H9 (cell line): ENCODE data around the gene WDR36. TPM values are rescaled to one million over a fixed set of nuclear protein-coding genes. Genes with fewer than 3 reads are reported as not detected.

ENCODE experiments used
- DNase-seq: peaks from one replicate; pipeline ENCODE4 v3.0.0-alpha.2; 2017
- H2AFZ ChIP-seq: one replicate; pipeline ENCODE4 v1.6.1; 2013; ENCODE audit warnings: mild to moderate bottlenecking, low read length, control low read depth, moderate library complexity
- H2AK5ac ChIP-seq: 2 replicates; pipeline ENCODE4 v1.6.1; 2013; ENCODE audit warnings: low read length, control low read depth, mixed read lengths; ENCODE audit not compliant: insufficient read length
- H2BK120ac ChIP-seq: one replicate; pipeline ENCODE4 v1.6.1; 2013; ENCODE audit warnings: low read depth, mild to moderate bottlenecking, low read length, control low read depth, inconsistent platforms; ENCODE audit not compliant: poor library complexity, severe bottlenecking
- H2BK12ac ChIP-seq: 2 replicates; pipeline ENCODE4 v1.6.1; 2013; ENCODE audit warnings: low read length, control low read depth, mixed read lengths, low read depth; ENCODE audit not compliant: insufficient read length
- H2BK15ac ChIP-seq: 2 replicates; pipeline ENCODE4 v1.6.1; 2013; ENCODE audit warnings: low read depth, low read length, control low read depth
- H2BK20ac ChIP-seq: one replicate; pipeline ENCODE4 v1.6.1; 2013; ENCODE audit warnings: low read depth, mild to moderate bottlenecking, low read length, control low read depth, inconsistent platforms; ENCODE audit not compliant: poor library complexity, severe bottlenecking
- H2BK5ac ChIP-seq: 2 replicates; pipeline ENCODE4 v1.6.1; 2013; ENCODE audit warnings: low read length, control low read depth, mixed read lengths; ENCODE audit not compliant: insufficient read length
- H3K14ac ChIP-seq: 2 replicates; pipeline ENCODE4 v1.6.1; 2013; ENCODE audit warnings: low read length, control low read depth; ENCODE audit not compliant: insufficient read depth
- H3K18ac ChIP-seq: 2 replicates; pipeline ENCODE4 v1.6.1; 2013; ENCODE audit warnings: low read depth, mild to moderate bottlenecking, mixed read lengths, low read length, control low read depth; ENCODE audit not compliant: insufficient read length
- H3K23ac ChIP-seq: 2 replicates; pipeline ENCODE4 v1.6.1; 2013; ENCODE audit warnings: low read length, control low read depth, mixed read lengths, low read depth; ENCODE audit not compliant: insufficient read length
- H3K23me2 ChIP-seq: 2 replicates; pipeline ENCODE4 v1.6.1; 2013; ENCODE audit warnings: low read depth, mild to moderate bottlenecking, mixed read lengths, low read length, control low read depth; ENCODE audit not compliant: insufficient read length, poor library complexity, severe bottlenecking
- H3K27ac ChIP-seq: 2 replicates; pipeline ENCODE4 v1.5.1; 2013; ENCODE audit warnings: low read length, control low read depth, mixed read lengths, low read depth; ENCODE audit not compliant: insufficient read length
- H3K27me3 ChIP-seq: 2 replicates; pipeline ENCODE4 v1.6.1; 2013; ENCODE audit warnings: low read length, control low read depth, inconsistent platforms; ENCODE audit not compliant: insufficient read depth
- H3K4ac ChIP-seq: 2 replicates; pipeline ENCODE4 v1.6.1; 2013; ENCODE audit warnings: low read depth, mild to moderate bottlenecking, control low read depth, inconsistent platforms, low read length, moderate library complexity
- H3K4me1 ChIP-seq: 2 replicates; pipeline ENCODE4 v1.6.1; 2013; ENCODE audit warnings: low read length, control low read depth, inconsistent platforms; ENCODE audit not compliant: insufficient read depth
- H3K4me2 ChIP-seq: 2 replicates; pipeline ENCODE4 v1.6.1; 2013; ENCODE audit warnings: low read length, control low read depth, mixed read lengths; ENCODE audit not compliant: insufficient read length, insufficient read depth
- H3K56ac ChIP-seq: 2 replicates; pipeline ENCODE4 v1.6.1; 2013; ENCODE audit warnings: low read depth, mild to moderate bottlenecking, mixed read lengths, low read length, control low read depth; ENCODE audit not compliant: insufficient read length
- H3K79me1 ChIP-seq: 2 replicates; pipeline ENCODE4 v1.6.1; 2013; ENCODE audit warnings: low read depth, mild to moderate bottlenecking, moderate library complexity, low read length, control low read depth, inconsistent platforms; ENCODE audit not compliant: insufficient read depth, poor library complexity, severe bottlenecking
- H3K79me2 ChIP-seq: 2 replicates; pipeline ENCODE4 v1.6.1; 2013; ENCODE audit warnings: low read length, control low read depth, inconsistent platforms; ENCODE audit not compliant: insufficient read depth
- H3K9ac ChIP-seq: 2 replicates; pipeline ENCODE4 v1.6.1; 2013; ENCODE audit warnings: low read length, control low read depth, mixed read lengths; ENCODE audit not compliant: insufficient read length; ENCODE audit errors: extremely low read depth
- H3K9me3 ChIP-seq: one replicate; pipeline ENCODE4 v1.6.1; 2013; ENCODE audit warnings: low read depth, low read length, inconsistent platforms; ENCODE audit not compliant: control insufficient read depth
- H3T11ph ChIP-seq: one replicate; pipeline ENCODE4 v1.6.1; 2013; ENCODE audit warnings: mild to moderate bottlenecking, low read length, control low read depth, inconsistent platforms
- H4K20me1 ChIP-seq: one replicate; pipeline ENCODE4 v1.6.1; 2013; ENCODE audit not compliant: control insufficient read depth, insufficient read length, insufficient read depth
- H4K5ac ChIP-seq: 2 replicates; pipeline ENCODE4 v1.6.1; 2013; ENCODE audit warnings: low read depth, mild to moderate bottlenecking, mixed read lengths, low read length, control low read depth; ENCODE audit not compliant: insufficient read length
- H4K8ac ChIP-seq: replicated peaks from 2 replicates; pipeline ENCODE4 v1.6.1; 2013; ENCODE audit warnings: low read length, control low read depth, mixed read lengths, low read depth; ENCODE audit not compliant: insufficient read length
- H4K91ac ChIP-seq: 2 replicates; pipeline ENCODE4 v1.6.1; 2013; ENCODE audit warnings: low read depth, mild to moderate bottlenecking, moderate library complexity, mixed read lengths, low read length, control low read depth; ENCODE audit not compliant: insufficient read length
- H3K27ac Mint-ChIP-seq, 3 experiments: 2 replicates in 2 of 3; 3 replicates in 1 of 3; pipeline ENCODE4 v1.8.0; 2020 to 2021; ENCODE audit warnings: mixed read lengths in 3 of 3, mild to moderate bottlenecking in 1 of 3, moderate library complexity in 1 of 3
- H3K27me3 Mint-ChIP-seq: 2 replicates; pipeline ENCODE4 v1.8.0; 2021; ENCODE audit warnings: low read depth, mild to moderate bottlenecking, moderate library complexity, mixed read lengths
- H3K36me3 Mint-ChIP-seq, 3 experiments: 2 replicates in 2 of 3; 3 replicates in 1 of 3; pipeline ENCODE4 v1.8.0; 2020 to 2021; ENCODE audit warnings: low read depth in 3 of 3, mixed read lengths in 3 of 3; ENCODE audit not compliant: insufficient read depth in 1 of 3
- H3K4me1 Mint-ChIP-seq, 2 experiments: 2 replicates each; pipeline ENCODE4 v1.8.0; 2020; ENCODE audit warnings: mixed read lengths in 2 of 2
- H3K4me3 Mint-ChIP-seq, 2 experiments: 2 replicates in 1 of 2; 3 replicates in 1 of 2; pipeline ENCODE4 v1.8.0; 2020 to 2021; ENCODE audit warnings: mild to moderate bottlenecking in 2 of 2, mixed read lengths in 2 of 2, moderate library complexity in 1 of 2
- H3K9me3 Mint-ChIP-seq, 2 experiments: 2 replicates in 1 of 2; 3 replicates in 1 of 2; pipeline ENCODE4 v1.8.0; 2020; ENCODE audit warnings: mild to moderate bottlenecking in 2 of 2, mixed read lengths in 2 of 2, moderate library complexity in 1 of 2
- WGBS: extraction: QIAGEN DNeasy Blood & Tissue Kit; methylation state at CpG from one replicate; pipeline ENCODE4 v1.1.7; 2013; ENCODE audit warnings: missing lambda C conversion rate, low lambda C conversion rate, mixed read lengths; ENCODE audit not compliant: insufficient read length; ENCODE audit errors: extremely low coverage; 5-methylcytosine and 5-hydroxymethylcytosine counted together
- total RNA-seq: library from RNA; stranded (reverse); gene quantifications from 2 replicates; pipeline ENCODE4 v1.2.1, GENCODE V29; 2021
- TF ChIP-seq, protein P1 (sequence below): fragments of 200-600 bp; sonication (generic); conservative IDR thresholded peaks from 3 replicates; pipeline ENCODE4 v1.8.0; 2021; ENCODE audit warnings: antibody characterized with exemption, mild to moderate bottlenecking

The WDR36 gene
- total RNA-seq, 1 experiment from 2014 or later = 42.0 TPM

DNA sequence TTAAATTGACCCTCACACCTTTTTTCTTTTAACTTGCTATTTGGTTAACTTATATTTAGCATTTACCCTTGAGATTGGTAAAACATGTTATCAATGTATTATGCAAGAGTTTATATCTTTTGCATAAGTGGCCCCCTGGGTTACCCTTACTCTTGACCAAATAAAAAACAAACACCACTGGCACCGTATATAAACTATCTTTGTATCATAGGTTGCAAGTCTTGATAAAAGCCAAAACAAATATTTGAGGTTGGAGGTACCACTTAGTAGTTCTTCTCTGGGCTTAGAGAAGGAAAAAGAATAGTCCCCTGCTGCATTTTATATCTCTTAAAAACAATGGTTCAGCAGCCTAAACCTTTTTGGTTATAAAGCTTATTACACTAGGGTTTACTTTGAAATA is 61.3 kb downstream of the WDR36 start:
- Mint-ChIP-seq H3K4me1 (no peaks in the 10 kb centered on the region), H3K9me3 (no peaks in the 10 kb centered on the region), H3K27me3 (peaks cover 5% of the 10 kb centered on the region), H3K27ac (no peak overlapping the region), H3K36me3 (no peaks in the 10 kb centered on the region), H3K4me3 (no peak overlapping the region)
- no peak overlapping the region for H3K23ac ChIP-seq
- H3K56ac ChIP-seq = no peak overlapping the region
- no peak overlapping the region for H3K9ac ChIP-seq
- no peak overlapping the region for H3K18ac ChIP-seq
- H2BK15ac ChIP-seq = no peak overlapping the region
- H3K9me3 ChIP-seq = no peaks in the 10 kb centered on the region
- H2BK20ac ChIP-seq = no peak overlapping the region
- H2AK5ac ChIP-seq = no peak overlapping the region
- H3K27ac ChIP-seq = no peak overlapping the region
- no peak overlapping the region for H2BK120ac ChIP-seq
- H4K91ac ChIP-seq = no peak overlapping the region
- no peak overlapping the region for H3T11ph ChIP-seq
- no peak overlapping the region for H3K14ac ChIP-seq
- H2AFZ ChIP-seq = no peak overlapping the region
- TF ChIP-seq, protein P1, sequence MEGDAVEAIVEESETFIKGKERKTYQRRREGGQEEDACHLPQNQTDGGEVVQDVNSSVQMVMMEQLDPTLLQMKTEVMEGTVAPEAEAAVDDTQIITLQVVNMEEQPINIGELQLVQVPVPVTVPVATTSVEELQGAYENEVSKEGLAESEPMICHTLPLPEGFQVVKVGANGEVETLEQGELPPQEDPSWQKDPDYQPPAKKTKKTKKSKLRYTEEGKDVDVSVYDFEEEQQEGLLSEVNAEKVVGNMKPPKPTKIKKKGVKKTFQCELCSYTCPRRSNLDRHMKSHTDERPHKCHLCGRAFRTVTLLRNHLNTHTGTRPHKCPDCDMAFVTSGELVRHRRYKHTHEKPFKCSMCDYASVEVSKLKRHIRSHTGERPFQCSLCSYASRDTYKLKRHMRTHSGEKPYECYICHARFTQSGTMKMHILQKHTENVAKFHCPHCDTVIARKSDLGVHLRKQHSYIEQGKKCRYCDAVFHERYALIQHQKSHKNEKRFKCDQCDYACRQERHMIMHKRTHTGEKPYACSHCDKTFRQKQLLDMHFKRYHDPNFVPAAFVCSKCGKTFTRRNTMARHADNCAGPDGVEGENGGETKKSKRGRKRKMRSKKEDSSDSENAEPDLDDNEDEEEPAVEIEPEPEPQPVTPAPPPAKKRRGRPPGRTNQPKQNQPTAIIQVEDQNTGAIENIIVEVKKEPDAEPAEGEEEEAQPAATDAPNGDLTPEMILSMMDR = no peak
- no peak overlapping the region for H4K8ac ChIP-seq
- DNase-seq = no peak
- H3K4me1 ChIP-seq = no peaks in the 10 kb centered on the region
- H4K5ac ChIP-seq = no peak overlapping the region
- H3K79me2 ChIP-seq = no peaks in the 10 kb centered on the region
- no peak overlapping the region for H3K4ac ChIP-seq
- H3K27me3 ChIP-seq = no peaks in the 10 kb centered on the region
- no peaks in the 10 kb centered on the region for H3K79me1 ChIP-seq
- H3K23me2 ChIP-seq = no peaks in the 10 kb centered on the region
- no peak overlapping the region for H3K4me2 ChIP-seq
- no peaks in the 10 kb centered on the region for H4K20me1 ChIP-seq
- H2BK5ac ChIP-seq = no peak overlapping the region
- no peak overlapping the region for H2BK12ac ChIP-seq
- no CpG with 5 or more reads among the region's 1 CpG for WGBS
